HG02870 (cell line): Measurements from ENCODE around the gene MYO3B.
A peak's percentile ranks its signal among the peaks of the same experiment; 100 is the strongest.

ENCODE experiments used
- ATAC-seq: cut with Tn5 transposase; IDR thresholded peaks from one replicate; pipeline ENCODE4 v1.9.1; 2021; ENCODE audit warnings: mild to moderate bottlenecking, moderate library complexity; ENCODE audit not compliant: unreplicated experiment

Gene MYO3B

GRCh38 chr2:170298115-170298514 lies 120.2 kb downstream of the MYO3B start:
- ATAC-seq, result peak; percentile 73

- ATAC-seq, result no peak
Observed at GRCh38 chr2:170298861-170299429, 121.0 kb downstream of the MYO3B start.

- no peak for ATAC-seq
Observed at GRCh38 chr2:170300993-170301392, 123.0 kb downstream of the MYO3B start.

GRCh38 chr2:170301626-170302025 lies 123.7 kb downstream of the MYO3B start:
- no peak for ATAC-seq

- ATAC-seq, result no peak
Observed at GRCh38 chr2:170305711-170306110, 127.8 kb downstream of the MYO3B start.

GRCh38 chr2:170306293-170306873 lies 128.4 kb downstream of the MYO3B start:
- ATAC-seq, result no peak

- ATAC-seq, result no peak
Observed at GRCh38 chr2:170307052-170307451, 129.1 kb downstream of the MYO3B start.

- no peak for ATAC-seq
Observed at GRCh38 chr2:170307555-170308351, 129.8 kb downstream of the MYO3B start.

GRCh38 chr2:170310876-170311502 lies 133.0 kb downstream of the MYO3B start:
- ATAC-seq, result no peak

- ATAC-seq, result no peak
Observed at GRCh38 chr2:170313347-170313991, 135.5 kb downstream of the MYO3B start.

GRCh38 chr2:170313992-170314348 lies 136.0 kb downstream of the MYO3B start:
- no peak for ATAC-seq

GRCh38 chr2:170314744-170315447 lies 136.9 kb downstream of the MYO3B start:
- no peak for ATAC-seq

- ATAC-seq, result no peak
Observed at GRCh38 chr2:170320948-170321347, 143.0 kb downstream of the MYO3B start.

- no peak for ATAC-seq
Observed at GRCh38 chr2:170321526-170321925, 143.6 kb downstream of the MYO3B start.

- ATAC-seq, result no peak
Observed at GRCh38 chr2:170322140-170322766, 144.3 kb downstream of the MYO3B start.

- ATAC-seq, result no peak
Observed at GRCh38 chr2:170323743-170324142, 145.8 kb downstream of the MYO3B start.

GRCh38 chr2:170324640-170325046 lies 146.7 kb downstream of the MYO3B start:
- no peak for ATAC-seq

GRCh38 chr2:170330881-170331280 lies 152.9 kb downstream of the MYO3B start:
- ATAC-seq, result no peak

- no peak for ATAC-seq
Observed at GRCh38 chr2:170332676-170333402, 154.9 kb downstream of the MYO3B start.

- ATAC-seq, result no peak
Observed at GRCh38 chr2:170335351-170335750, 157.4 kb downstream of the MYO3B start.
